NCI-H1694 (cell line): ENCODE measurements around the gene NKTR.

ENCODE experiments used
- DNase-seq: peaks from one replicate; lab custom pipeline; 2025; lab: John Stamatoyannopoulos, UW

NKTR gene

GRCh38 chr3:42651248-42652091 lies 51.0 kb downstream of the NKTR start:
- DNase-seq, result no peak

GRCh38 chr3:42652251-42652610 lies 51.7 kb downstream of the NKTR start:
- no peak for DNase-seq

- no peak for DNase-seq
These were observed 52.3 kb downstream of the NKTR start for GRCh38 chr3:42652611-42653302.

- no peak for DNase-seq
These were observed 52.7 kb downstream of the NKTR start for GRCh38 chr3:42653303-42653559.

GRCh38 chr3:42653560-42654330 lies 53.3 kb downstream of the NKTR start, which contains the start of gene ZBTB47:
Gene ZBTB47, plus strand, starts transcription at chr3:42653697. Its CDS starts 4,659 bp downstream, at chr3:42658356.
- DNase-seq, result no peak

GRCh38 chr3:42654331-42655201 lies 54.1 kb downstream of the NKTR start:
- DNase-seq, result peak; percentile 2

GRCh38 chr3:42655331-42655888 lies 54.9 kb downstream of the NKTR start:
- DNase-seq, result no peak

GRCh38 chr3:42655980-42656679 lies 55.6 kb downstream of the NKTR start:
- no peak for DNase-seq

- no peak for DNase-seq
These were observed 56.5 kb downstream of the NKTR start for GRCh38 chr3:42656680-42657610.

- no peak for DNase-seq
These were observed 57.2 kb downstream of the NKTR start for GRCh38 chr3:42657675-42658074.

- DNase-seq, result no peak
These were observed 57.7 kb downstream of the NKTR start for GRCh38 chr3:42658091-42658770.

GRCh38 chr3:42658771-42659390 lies 58.4 kb downstream of the NKTR start:
- no peak for DNase-seq

- no peak for DNase-seq
These were observed 59.1 kb downstream of the NKTR start for GRCh38 chr3:42659451-42660130.

- DNase-seq, result no peak
These were observed 59.7 kb downstream of the NKTR start for GRCh38 chr3:42660131-42660715.

GRCh38 chr3:42660898-42661297 lies 60.4 kb downstream of the NKTR start:
- DNase-seq, result peak; percentile 9

GRCh38 chr3:42661593-42662022 lies 61.1 kb downstream of the NKTR start:
- no peak for DNase-seq

GRCh38 chr3:42662037-42662812 lies 61.7 kb downstream of the NKTR start:
- DNase-seq, result no peak
